HFF-Myc (cell line): ENCODE measurements around the gene TOMM5.

Experiments used
- DNase-seq: peaks from one replicate; pipeline ENCODE4 v3.0.0-alpha.2; 2011; ENCODE audit warnings: low read depth; ENCODE audit errors: extremely low read depth
- H3K4me3 ChIP-seq: replicated peaks from 2 replicates; pipeline ENCODE4 v1.5.1; 2011; ENCODE audit warnings: low read depth, mild to moderate bottlenecking, control low read depth, low read length
- TF ChIP-seq, protein P1 (sequence below): IDR thresholded peaks from 2 replicates; pipeline ENCODE4 v1.5.1; 2012; ENCODE audit warnings: mild to moderate bottlenecking, low read depth, low read length, control low read depth; ENCODE audit errors: missing control alignments

The TOMM5 gene

GRCh38 chr9:37575511-37575914 is 16.9 kb downstream of the TOMM5 start:
- DNase-seq, result no peak
- TF ChIP-seq, protein P1, sequence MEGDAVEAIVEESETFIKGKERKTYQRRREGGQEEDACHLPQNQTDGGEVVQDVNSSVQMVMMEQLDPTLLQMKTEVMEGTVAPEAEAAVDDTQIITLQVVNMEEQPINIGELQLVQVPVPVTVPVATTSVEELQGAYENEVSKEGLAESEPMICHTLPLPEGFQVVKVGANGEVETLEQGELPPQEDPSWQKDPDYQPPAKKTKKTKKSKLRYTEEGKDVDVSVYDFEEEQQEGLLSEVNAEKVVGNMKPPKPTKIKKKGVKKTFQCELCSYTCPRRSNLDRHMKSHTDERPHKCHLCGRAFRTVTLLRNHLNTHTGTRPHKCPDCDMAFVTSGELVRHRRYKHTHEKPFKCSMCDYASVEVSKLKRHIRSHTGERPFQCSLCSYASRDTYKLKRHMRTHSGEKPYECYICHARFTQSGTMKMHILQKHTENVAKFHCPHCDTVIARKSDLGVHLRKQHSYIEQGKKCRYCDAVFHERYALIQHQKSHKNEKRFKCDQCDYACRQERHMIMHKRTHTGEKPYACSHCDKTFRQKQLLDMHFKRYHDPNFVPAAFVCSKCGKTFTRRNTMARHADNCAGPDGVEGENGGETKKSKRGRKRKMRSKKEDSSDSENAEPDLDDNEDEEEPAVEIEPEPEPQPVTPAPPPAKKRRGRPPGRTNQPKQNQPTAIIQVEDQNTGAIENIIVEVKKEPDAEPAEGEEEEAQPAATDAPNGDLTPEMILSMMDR, result no peak
- H3K4me3 ChIP-seq, result peak overlapping the region; percentile 60

DNA sequence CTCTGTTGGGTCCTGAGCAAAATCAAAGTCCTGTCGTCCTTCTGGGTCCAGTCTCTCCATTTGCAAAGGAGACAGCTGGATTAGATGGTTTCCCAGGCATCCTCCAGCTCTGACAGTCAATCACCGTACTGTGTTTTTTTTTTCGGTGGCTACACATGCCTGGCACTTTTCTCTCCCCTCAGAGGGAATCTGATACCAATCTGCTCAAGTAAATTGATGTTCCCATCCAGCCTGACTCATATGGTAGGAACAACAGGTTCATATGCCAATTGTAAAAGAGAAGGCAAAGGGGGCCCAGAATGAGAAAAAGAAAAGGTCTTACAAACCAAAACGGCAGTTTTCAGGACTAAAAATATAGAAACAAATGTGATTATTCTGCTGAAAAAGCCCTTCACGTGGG is 17.4 kb downstream of the TOMM5 start:
- DNase-seq, result no peak
- H3K4me3 ChIP-seq, result no peak overlapping the region
- TF ChIP-seq, protein P1, result no peak

- TF ChIP-seq, protein P1, result no peak
- DNase-seq, result no peak
- H3K4me3 ChIP-seq, result no peak overlapping the region
These were observed 18.1 kb downstream of the TOMM5 start for GRCh38 chr9:37574241-37574721.

DNA sequence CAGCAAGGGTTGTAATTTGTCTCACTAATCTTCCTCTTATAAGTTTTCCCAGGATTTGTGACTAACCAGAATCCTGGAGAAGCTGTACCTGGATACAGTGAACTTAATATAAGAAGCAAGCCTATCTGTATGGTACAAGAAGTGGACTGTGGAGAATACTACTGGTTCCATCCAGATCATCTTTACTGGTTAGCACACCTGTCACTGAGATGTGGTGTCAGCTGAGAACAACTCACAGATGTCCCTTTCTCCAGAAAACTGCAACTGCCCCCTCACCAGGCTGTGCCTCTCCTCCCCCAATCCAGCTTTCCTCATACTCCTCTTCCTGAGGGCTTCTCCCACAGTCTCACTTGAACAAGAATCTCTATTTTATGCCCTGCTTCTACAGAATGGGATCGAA is 21.1 kb downstream of the TOMM5 start:
- TF ChIP-seq, protein P1, result no peak
- DNase-seq, result no peak
- no peak overlapping the region for H3K4me3 ChIP-seq

- DNase-seq, result no peak
- TF ChIP-seq, protein P1, result no peak
- no peak overlapping the region for H3K4me3 ChIP-seq
These were observed 25.7 kb downstream of the TOMM5 start for GRCh38 chr9:37566716-37567115.

DNA sequence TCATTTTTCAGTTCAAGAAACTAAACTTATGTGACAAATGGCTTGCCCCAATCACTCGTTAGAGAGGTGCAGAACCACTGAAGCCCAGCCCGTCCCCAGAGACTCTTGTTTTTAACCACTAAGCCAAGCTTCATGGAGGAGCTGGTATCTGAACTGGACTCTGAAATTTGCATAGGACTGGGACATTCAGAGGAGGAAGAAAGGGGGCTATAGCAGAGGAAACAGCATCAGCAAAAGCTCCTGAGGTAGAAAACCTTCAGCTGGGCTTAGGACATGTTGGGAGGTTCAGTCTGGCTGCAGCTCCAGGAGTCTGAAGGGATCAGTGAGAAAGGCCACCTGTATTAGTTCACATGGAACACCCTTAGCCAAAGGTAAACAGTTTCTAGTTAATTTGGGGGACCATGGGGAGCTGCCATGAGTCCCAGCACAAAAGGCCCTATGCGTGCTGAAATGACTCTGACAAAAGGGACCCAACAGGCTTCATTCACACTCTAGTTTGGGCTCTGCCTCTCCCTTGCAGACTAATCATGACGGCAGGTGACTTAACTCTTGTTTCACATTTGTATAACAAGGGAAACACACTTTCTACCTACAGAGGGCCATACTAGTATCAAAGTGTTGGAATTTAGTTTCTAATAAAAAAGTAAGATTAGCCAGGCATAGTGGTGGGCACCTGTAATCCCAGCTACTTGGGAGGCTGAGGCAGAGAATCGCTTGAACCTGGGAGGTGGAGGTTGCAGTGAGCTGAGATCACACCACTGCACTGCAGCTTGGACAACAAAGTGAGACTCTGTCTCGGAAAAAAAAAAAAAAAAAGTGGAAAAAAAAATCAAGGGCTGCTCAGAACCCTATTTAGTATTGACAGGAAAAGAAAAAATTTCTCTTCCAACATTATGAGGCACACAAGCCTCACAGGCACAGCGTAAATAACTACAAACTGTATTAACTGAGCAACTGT is 26.5 kb downstream of the TOMM5 start:
- TF ChIP-seq, protein P1, result no peak
- DNase-seq, result no peak
- no peak overlapping the region for H3K4me3 ChIP-seq
